Vagina (tissue), 2 donors: ENCODE data around the gene TMX4.

Experiments used
- POLR2A ChIP-seq, 2 donors: fragments of 450-650 bp; IDR thresholded peaks; one replicate each; pipeline ENCODE4 v1.6.1; 2017; ENCODE audit warnings: antibody characterized with exemption in 2 of 2, mild to moderate bottlenecking in 2 of 2, moderate library complexity in 2 of 2
- POLR2AphosphoS5 ChIP-seq, 2 donors: sonication (generic); formaldehyde crosslinking; IDR thresholded peaks; one replicate each; pipeline ENCODE4 v1.9.0; 2017; ENCODE audit warnings: antibody characterized with exemption in 2 of 2, mild to moderate bottlenecking in 2 of 2, low read depth in 1 of 2; ENCODE audit not compliant: insufficient read depth in 1 of 2
- TF ChIP-seq, protein P1 (sequence below), 3 experiments: fragments of 450-650 bp in 2 of 3; fragments of 200-600 bp in 1 of 3; sonication (generic) in 1 of 3; IDR thresholded peaks; one replicate each; pipeline ENCODE4 v1.5.1; 2017 to 2019; ENCODE audit warnings: antibody characterized with exemption in 3 of 3, mild to moderate bottlenecking in 2 of 3, moderate library complexity in 2 of 3

DNA sequence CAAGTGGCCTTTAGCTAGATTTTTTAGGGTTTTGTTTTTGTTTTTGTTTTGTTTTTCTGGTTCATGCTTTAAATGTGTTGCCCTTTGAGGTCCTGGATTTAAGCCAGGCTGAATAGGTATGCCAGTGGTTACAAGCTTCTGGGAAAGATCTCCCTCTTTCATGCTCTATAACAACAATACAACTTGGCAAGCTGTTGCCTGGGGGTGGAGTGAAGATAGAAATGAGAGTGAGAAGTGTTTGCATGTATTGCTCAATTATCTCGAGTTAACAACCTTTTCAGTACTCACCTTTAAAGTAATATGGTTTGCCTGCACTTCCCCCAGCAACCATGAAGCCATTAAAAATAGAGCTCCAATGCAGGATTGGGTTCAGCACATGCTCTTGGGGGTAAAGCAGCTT, 60.1 kb downstream of the TMX4 start:
- TF ChIP-seq, protein P1, sequence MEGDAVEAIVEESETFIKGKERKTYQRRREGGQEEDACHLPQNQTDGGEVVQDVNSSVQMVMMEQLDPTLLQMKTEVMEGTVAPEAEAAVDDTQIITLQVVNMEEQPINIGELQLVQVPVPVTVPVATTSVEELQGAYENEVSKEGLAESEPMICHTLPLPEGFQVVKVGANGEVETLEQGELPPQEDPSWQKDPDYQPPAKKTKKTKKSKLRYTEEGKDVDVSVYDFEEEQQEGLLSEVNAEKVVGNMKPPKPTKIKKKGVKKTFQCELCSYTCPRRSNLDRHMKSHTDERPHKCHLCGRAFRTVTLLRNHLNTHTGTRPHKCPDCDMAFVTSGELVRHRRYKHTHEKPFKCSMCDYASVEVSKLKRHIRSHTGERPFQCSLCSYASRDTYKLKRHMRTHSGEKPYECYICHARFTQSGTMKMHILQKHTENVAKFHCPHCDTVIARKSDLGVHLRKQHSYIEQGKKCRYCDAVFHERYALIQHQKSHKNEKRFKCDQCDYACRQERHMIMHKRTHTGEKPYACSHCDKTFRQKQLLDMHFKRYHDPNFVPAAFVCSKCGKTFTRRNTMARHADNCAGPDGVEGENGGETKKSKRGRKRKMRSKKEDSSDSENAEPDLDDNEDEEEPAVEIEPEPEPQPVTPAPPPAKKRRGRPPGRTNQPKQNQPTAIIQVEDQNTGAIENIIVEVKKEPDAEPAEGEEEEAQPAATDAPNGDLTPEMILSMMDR (IDR thresholded peaks at IDR 0.05), result no peak
- TF ChIP-seq POLR2AphosphoS5 (IDR thresholded peaks at IDR 0.05; ENCODE audit: insufficient read depth in 1 of 2, low read depth in 1 of 2), result no peak
- TF ChIP-seq POLR2A (IDR thresholded peaks at IDR 0.05), result no peak
